ENCODE data around the gene GNPAT.

Gene GNPAT

GRCh38 chr1:231219422-231220401 lies 21.3 kb upstream of the GNPAT start:
- Histone ChIP-seq H3K4me3 (no peak overlapping the region), H3K27ac (no peak overlapping the region)
- TF ChIP-seq, protein P1, sequence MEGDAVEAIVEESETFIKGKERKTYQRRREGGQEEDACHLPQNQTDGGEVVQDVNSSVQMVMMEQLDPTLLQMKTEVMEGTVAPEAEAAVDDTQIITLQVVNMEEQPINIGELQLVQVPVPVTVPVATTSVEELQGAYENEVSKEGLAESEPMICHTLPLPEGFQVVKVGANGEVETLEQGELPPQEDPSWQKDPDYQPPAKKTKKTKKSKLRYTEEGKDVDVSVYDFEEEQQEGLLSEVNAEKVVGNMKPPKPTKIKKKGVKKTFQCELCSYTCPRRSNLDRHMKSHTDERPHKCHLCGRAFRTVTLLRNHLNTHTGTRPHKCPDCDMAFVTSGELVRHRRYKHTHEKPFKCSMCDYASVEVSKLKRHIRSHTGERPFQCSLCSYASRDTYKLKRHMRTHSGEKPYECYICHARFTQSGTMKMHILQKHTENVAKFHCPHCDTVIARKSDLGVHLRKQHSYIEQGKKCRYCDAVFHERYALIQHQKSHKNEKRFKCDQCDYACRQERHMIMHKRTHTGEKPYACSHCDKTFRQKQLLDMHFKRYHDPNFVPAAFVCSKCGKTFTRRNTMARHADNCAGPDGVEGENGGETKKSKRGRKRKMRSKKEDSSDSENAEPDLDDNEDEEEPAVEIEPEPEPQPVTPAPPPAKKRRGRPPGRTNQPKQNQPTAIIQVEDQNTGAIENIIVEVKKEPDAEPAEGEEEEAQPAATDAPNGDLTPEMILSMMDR (IDR thresholded peaks at IDR 0.05): no peak
- no peak for DNase-seq (ENCODE audit: low spot score)

DNA sequence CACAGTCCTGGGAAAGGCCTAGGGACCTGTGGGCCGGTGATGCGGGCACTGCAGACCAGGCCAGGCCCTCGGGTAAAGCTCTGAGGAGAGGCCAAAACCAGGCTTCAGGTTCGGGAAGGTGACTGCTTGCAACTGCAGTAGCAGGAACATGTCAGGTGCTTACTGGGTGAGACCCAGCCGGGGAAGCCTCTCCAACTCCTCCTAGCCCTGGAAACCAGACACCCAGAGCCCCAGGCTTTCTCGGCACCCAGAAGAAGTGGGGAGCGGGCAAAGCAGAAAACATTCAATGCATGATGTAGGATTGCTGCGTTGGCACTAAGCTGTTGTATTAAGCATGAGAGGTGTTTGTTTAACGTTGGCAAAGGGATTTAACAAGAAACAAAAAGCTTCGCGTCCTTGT lies 20.2 kb upstream of the GNPAT start:
- H3K4me3 ChIP-seq: no peak overlapping the region
- no peak overlapping the region for H3K27ac ChIP-seq
- TF ChIP-seq, protein P1 (IDR thresholded peaks at IDR 0.05): no peak
- DNase-seq (ENCODE audit: low spot score): no peak

DNA sequence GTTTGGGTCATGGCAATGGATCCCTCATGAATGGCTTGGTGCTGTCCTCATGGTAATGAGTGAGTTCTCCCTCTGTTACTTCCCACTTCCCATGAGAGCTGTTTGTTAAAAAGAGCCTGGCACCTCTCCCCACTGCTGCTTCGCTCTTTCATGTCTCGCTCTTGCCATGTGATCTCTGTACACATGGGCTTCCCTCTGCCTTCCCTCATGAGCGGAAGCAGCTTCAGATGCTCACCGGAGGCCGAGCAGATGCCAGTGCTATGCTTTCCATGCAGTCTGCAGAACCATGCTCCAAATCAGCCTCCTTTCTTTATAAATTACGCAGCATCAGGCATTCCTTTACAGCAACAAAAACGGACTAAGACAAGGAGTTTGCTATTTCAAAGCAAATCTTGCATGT lies 14.9 kb upstream of the GNPAT start:
- DNase-seq (ENCODE audit: low spot score): no peak
- H3K4me3 ChIP-seq: no peak overlapping the region
- no peak overlapping the region for H3K27ac ChIP-seq
- TF ChIP-seq, protein P1 (IDR thresholded peaks at IDR 0.05): no peak

- H3K4me3 ChIP-seq: no peak overlapping the region
- TF ChIP-seq, protein P1 (IDR thresholded peaks at IDR 0.05): no peak
- DNase-seq (ENCODE audit: low spot score): no peak
- no peak overlapping the region for H3K27ac ChIP-seq
These were observed 9.5 kb upstream of the GNPAT start for GRCh38 chr1:231231511-231231910.

DNA sequence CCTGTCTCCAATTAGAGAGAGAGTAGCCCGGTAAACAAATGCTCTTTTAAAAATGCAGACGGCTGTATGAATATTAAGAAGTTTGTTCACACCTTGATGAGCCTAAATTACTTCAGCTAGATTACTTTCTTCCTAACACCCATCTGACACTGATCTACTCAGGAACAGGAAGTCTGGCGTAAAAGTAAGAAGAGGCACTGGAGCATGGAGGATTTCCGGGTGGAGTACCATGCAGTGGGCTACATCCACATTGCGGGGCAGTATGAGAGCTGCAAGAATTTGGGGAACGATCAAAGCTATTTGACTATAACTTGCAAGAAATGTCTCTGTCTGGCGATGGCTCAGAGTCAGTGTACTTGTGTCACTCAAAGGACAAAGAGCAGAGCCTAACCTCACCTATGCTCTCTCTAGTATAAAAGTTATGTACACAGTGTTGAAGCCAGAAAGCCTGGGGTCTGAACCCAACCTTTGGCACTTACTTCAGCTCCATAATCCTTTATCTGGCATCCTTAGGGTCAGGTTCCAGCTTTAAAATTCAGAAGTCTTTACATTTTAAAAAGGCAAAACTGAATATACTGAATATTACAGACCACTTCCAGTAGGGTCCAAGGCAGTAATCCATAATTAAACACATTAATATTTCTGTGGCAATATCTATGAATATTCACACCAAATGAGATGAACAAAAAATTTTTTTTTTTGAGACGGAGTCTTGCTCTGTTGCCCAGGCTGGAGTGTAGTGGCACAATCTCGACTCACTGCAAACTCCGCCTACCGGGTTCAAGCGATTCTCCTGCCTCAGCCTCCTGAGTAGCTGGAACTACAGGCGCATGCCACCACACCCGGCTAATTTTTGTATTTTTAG lies 7.9 kb upstream of the GNPAT start:
- TF ChIP-seq, protein P1 (IDR thresholded peaks at IDR 0.05): no peak
- DNase-seq (ENCODE audit: low spot score): no peak
- H3K4me3 ChIP-seq: no peak overlapping the region
- H3K27ac ChIP-seq: no peak overlapping the region

DNA sequence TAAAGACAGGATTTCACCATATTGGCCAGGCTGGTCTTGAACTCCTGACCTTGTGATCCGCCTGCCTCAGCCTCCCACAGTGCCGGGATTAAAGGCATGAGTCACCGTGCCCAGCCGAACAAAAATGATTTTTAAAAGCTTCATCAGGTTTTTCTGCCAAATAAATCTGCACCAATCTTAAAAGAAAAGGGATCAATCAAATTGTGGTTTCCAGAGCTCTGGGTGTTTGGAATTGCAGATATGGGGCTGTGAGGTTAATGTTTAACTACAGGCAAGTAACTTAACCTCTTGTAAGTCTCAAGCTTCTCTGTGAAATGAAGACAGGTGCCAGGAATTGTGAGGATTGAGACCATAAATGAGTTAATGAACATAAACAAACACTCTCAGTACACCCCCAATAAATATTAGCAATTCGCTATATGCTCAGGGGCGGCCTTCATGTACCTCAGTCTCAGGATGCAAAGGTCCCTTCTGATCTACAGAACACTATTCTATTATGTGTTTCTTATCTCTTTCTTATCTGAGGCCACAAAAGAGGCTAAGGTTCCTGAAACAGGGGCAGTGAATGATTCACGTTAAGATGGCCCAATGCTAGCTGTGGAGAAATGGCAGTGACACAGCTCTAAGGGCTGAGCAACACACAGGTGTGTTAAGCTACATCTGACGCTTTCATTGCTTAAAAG lies 7.1 kb upstream of the GNPAT start:
- H3K27ac ChIP-seq: no peak overlapping the region
- TF ChIP-seq, protein P1 (IDR thresholded peaks at IDR 0.05): no peak
- DNase-seq (ENCODE audit: low spot score): no peak
- no peak overlapping the region for H3K4me3 ChIP-seq
